ENCODE measurements around the gene ZNF408.

The ZNF408 gene

GRCh38 chr11:46662366-46662765 is 38.5 kb upstream of the ZNF408 start:
- DNase-seq (ENCODE audit: low spot score): no peak

DNA sequence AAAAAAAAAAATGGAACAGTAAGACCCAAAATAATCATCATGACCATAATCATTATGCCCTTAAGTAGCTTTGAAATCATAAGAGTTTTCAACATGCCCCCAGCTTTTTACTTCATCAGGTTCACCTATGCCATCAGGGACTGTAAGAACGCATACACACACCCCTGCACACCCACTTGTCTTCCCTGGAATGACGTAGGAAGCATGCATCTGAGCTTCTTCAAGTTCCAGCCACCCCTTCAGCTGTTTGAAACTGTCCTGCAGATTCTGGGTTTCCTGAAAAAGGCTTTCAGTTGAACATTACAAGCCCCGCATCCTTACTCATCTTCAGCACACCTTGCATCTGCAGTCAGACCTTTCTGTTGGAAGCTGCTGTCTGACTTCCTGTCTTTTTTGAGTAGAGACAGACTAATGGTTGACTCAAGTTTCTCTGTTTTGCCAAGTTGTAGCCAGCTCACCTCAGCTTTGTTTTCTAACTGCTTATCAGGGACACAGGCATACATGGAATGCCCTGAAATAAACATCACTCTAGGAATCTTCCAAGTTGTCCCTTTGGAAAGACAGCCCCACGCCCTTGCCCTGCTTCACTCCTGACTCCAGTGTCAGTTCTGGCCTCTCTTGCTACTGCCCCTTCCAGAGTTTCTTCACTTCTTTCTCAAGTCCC is 37.4 kb upstream of the ZNF408 start:
- no peak for DNase-seq (ENCODE audit: low spot score)
- in situ Hi-C loops (cut with MboI; ENCODE audit: low sequenced_read_pairs, unreplicated experiment): no loop called here
- TF ChIP-seq, protein P1, sequence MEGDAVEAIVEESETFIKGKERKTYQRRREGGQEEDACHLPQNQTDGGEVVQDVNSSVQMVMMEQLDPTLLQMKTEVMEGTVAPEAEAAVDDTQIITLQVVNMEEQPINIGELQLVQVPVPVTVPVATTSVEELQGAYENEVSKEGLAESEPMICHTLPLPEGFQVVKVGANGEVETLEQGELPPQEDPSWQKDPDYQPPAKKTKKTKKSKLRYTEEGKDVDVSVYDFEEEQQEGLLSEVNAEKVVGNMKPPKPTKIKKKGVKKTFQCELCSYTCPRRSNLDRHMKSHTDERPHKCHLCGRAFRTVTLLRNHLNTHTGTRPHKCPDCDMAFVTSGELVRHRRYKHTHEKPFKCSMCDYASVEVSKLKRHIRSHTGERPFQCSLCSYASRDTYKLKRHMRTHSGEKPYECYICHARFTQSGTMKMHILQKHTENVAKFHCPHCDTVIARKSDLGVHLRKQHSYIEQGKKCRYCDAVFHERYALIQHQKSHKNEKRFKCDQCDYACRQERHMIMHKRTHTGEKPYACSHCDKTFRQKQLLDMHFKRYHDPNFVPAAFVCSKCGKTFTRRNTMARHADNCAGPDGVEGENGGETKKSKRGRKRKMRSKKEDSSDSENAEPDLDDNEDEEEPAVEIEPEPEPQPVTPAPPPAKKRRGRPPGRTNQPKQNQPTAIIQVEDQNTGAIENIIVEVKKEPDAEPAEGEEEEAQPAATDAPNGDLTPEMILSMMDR (IDR thresholded peaks at IDR 0.05; ENCODE audit: borderline replicate concordance, control extremely low read depth, extremely low read depth, insufficient read depth, missing control alignments): no peak

More at GRCh38 chr11:46662366-46662765, 38.5 kb upstream of the ZNF408 start:
- in situ Hi-C loops (cut with MboI; ENCODE audit: low sequenced_read_pairs, unreplicated experiment): no loop called here
- TF ChIP-seq, protein P1 (IDR thresholded peaks at IDR 0.05; ENCODE audit: borderline replicate concordance, control extremely low read depth, extremely low read depth, insufficient read depth, missing control alignments): no peak

DNA sequence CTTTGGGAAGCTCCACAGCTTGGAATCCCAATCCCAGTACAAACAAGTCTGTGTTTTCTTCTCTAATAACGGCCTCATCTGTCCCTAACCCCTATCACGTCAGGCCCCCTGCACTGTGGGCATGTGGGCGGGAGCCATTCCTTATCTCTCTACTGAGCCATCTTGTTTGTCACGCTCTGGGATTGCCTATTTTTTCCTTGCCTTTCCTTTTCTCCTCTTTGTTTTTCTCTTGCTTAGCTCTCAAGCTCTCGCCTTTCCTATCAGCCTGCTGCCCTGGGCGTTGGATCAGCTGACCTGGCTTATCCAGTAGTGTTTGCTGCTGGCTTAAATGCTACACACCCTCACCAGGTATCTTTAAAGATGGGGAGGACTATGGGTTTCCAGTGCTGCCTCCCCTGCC is 36.2 kb upstream of the ZNF408 start:
- TF ChIP-seq, protein P1 (IDR thresholded peaks at IDR 0.05; ENCODE audit: borderline replicate concordance, control extremely low read depth, extremely low read depth, insufficient read depth, missing control alignments): no peak
- DNase-seq (ENCODE audit: low spot score): no peak
- in situ Hi-C loops (cut with MboI; ENCODE audit: low sequenced_read_pairs, unreplicated experiment): no loop called here

- in situ Hi-C loops (cut with MboI; ENCODE audit: low sequenced_read_pairs, unreplicated experiment): no loop called here
- TF ChIP-seq, protein P1 (IDR thresholded peaks at IDR 0.05; ENCODE audit: borderline replicate concordance, control extremely low read depth, extremely low read depth, insufficient read depth, missing control alignments): no peak
- no peak for DNase-seq (ENCODE audit: low spot score)
These were observed 35.5 kb upstream of the ZNF408 start for GRCh38 chr11:46665356-46665755.

DNA sequence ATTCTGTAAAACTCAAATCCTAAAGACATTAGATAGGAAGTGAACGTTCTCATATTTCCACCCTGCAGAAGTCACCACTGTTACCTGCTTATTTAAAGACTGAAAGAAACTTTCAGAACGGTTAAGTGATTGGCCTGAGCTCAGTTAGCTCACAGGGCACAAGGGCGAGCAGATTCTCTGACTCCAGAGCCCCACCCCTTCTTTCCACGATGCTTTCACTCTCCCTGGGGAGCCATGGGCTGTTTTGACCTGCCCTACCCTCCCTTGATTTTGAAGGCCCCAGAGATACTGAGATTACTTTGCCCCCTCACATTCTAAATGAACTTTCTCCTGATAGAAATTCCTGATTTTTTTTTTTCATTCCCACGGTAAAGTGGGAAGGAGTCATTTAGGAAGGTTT is 34.3 kb upstream of the ZNF408 start:
- TF ChIP-seq, protein P1 (IDR thresholded peaks at IDR 0.05; ENCODE audit: borderline replicate concordance, control extremely low read depth, extremely low read depth, insufficient read depth, missing control alignments): no peak
- in situ Hi-C loops (cut with MboI; ENCODE audit: low sequenced_read_pairs, unreplicated experiment): no loop called here
- no peak for DNase-seq (ENCODE audit: low spot score)

GRCh38 chr11:46667043-46667481 is 33.8 kb upstream of the ZNF408 start:
- in situ Hi-C loops (cut with MboI; ENCODE audit: low sequenced_read_pairs, unreplicated experiment): no loop called here
- DNase-seq (ENCODE audit: low spot score): no peak
- TF ChIP-seq, protein P1 (IDR thresholded peaks at IDR 0.05; ENCODE audit: borderline replicate concordance, control extremely low read depth, extremely low read depth, insufficient read depth, missing control alignments): no peak
